Liver (tissue), 9 donors: Measurements from ENCODE around the gene NAA35. TPM values are rescaled to one million over a fixed set of nuclear protein-coding genes. Genes with fewer than 3 reads are reported as not detected.

Experiments
- DNase-seq: peaks from one replicate; pipeline ENCODE4 v3.0.0-alpha.2; 2017; ENCODE audit warnings: low spot score
- H3K27ac ChIP-seq, 2 donors: one replicate each; pipeline ENCODE4 v1.7.0; 2013; ENCODE audit warnings: inconsistent platforms in 2 of 2, low read length in 2 of 2, control low read depth in 1 of 2, low read depth in 1 of 2, mild to moderate bottlenecking in 1 of 2
- H3K27me3 ChIP-seq, 4 donors: one replicate each; pipeline versions ENCODE4 v1.6.1 to v1.7.0; 2013; ENCODE audit warnings: low read length in 3 of 4, inconsistent platforms in 1 of 4, mild to moderate bottlenecking in 1 of 4, moderate library complexity in 1 of 4; ENCODE audit not compliant: control insufficient read depth in 4 of 4, insufficient read depth in 4 of 4
- H3K36me3 ChIP-seq, 4 donors: one replicate each; pipeline versions ENCODE4 v1.6.1 to v1.7.0; 2013; ENCODE audit warnings: low read length in 3 of 4, mild to moderate bottlenecking in 3 of 4, low read depth in 1 of 4, moderate library complexity in 1 of 4; ENCODE audit not compliant: control insufficient read depth in 4 of 4, insufficient read depth in 3 of 4
- H3K4me1 ChIP-seq, 4 donors: one replicate each; pipeline versions ENCODE4 v1.6.1 to v1.7.0; 2013; ENCODE audit warnings: low read length in 3 of 4, mild to moderate bottlenecking in 3 of 4, moderate library complexity in 1 of 4; ENCODE audit not compliant: control insufficient read depth in 4 of 4, insufficient read depth in 4 of 4
- H3K4me3 ChIP-seq, 3 donors: one replicate each; pipeline versions ENCODE4 v1.6.1 to v1.7.0; 2013; ENCODE audit warnings: low read length in 3 of 3, control low read depth in 1 of 3, low read depth in 1 of 3, mild to moderate bottlenecking in 1 of 3
- H3K9ac ChIP-seq, 2 donors: one replicate each; pipeline ENCODE4 v1.7.0; 2013; ENCODE audit warnings: low read length in 2 of 2, mild to moderate bottlenecking in 2 of 2, moderate library complexity in 2 of 2, control low read depth in 1 of 2, low read depth in 1 of 2
- H3K9me3 ChIP-seq, 4 donors: one replicate each; pipeline versions ENCODE4 v1.6.1 to v1.7.0; 2013; ENCODE audit warnings: low read length in 3 of 4; ENCODE audit not compliant: control insufficient read depth in 4 of 4
- EGR1 ChIP-seq, 2 donors: IDR thresholded peaks; 2 replicates each; pipeline ENCODE4 v1.6.1; 2016 to 2018; ENCODE audit warnings: antibody characterized with exemption in 2 of 2, low read depth in 2 of 2
- FOXA1 ChIP-seq: IDR thresholded peaks from 2 replicates; pipeline ENCODE4 v1.6.1; 2016; ENCODE audit warnings: antibody characterized with exemption
- FOXA2 ChIP-seq: IDR thresholded peaks from 2 replicates; pipeline ENCODE4 v1.6.1; 2016; ENCODE audit warnings: antibody characterized with exemption
- HNF4A ChIP-seq, 2 donors: conservative IDR thresholded peaks; 2 replicates each; pipeline ENCODE4 v1.6.1; 2016; ENCODE audit warnings: antibody characterized with exemption in 2 of 2, mild to moderate bottlenecking in 2 of 2
- HNF4G ChIP-seq: IDR thresholded peaks from 2 replicates; pipeline ENCODE4 v1.6.1; 2016; ENCODE audit warnings: antibody characterized with exemption
- RAD21 ChIP-seq, 2 donors: IDR thresholded peaks; 2 replicates each; pipeline ENCODE4 v1.6.1; 2016; ENCODE audit warnings: antibody characterized with exemption in 2 of 2, mild to moderate bottlenecking in 2 of 2
- REST ChIP-seq: IDR thresholded peaks from 2 replicates; pipeline ENCODE4 v1.6.1; 2016; ENCODE audit warnings: antibody characterized with exemption, mild to moderate bottlenecking
- SP1 ChIP-seq: IDR thresholded peaks from 2 replicates; pipeline ENCODE4 v1.6.1; 2018; ENCODE audit warnings: antibody characterized with exemption, mild to moderate bottlenecking
- TAF1 ChIP-seq: conservative IDR thresholded peaks from 2 replicates; pipeline ENCODE4 v1.6.1; 2016; ENCODE audit warnings: antibody characterized with exemption, mild to moderate bottlenecking
- YY1 ChIP-seq: IDR thresholded peaks from 2 replicates; pipeline ENCODE4 v1.6.1; 2016; ENCODE audit warnings: antibody characterized with exemption, mild to moderate bottlenecking
- ZBTB33 ChIP-seq: IDR thresholded peaks from 2 replicates; pipeline ENCODE4 v1.6.1; 2016; ENCODE audit warnings: antibody characterized with exemption
- WGBS: extraction: QIAGEN DNeasy Blood & Tissue Kit; methylation state at CpG from one replicate; pipeline ENCODE4 v1.1.7; 2013; 5-methylcytosine and 5-hydroxymethylcytosine counted together
- polyA plus RNA-seq, 2 donors: library from polyadenylated mRNA; stranded (reverse) in 1 of 2; unstranded in 1 of 2; fragments of 200-250 nt in 1 of 2; fragments of >200 nt in 1 of 2; fragmentation: Nextera tagmentation in 1 of 2; extraction: Ambion mirVana in 1 of 2; gene quantifications; one replicate each; pipeline versions ENCODE4 v1.2.1 to v1.2.3, GENCODE V29; 2013 to 2015
- total RNA-seq, 2 donors: library from RNA; depleted of rRNA; stranded (reverse); fragments of >200 nt; gene quantifications; one replicate each; pipeline ENCODE4 v1.2.3, GENCODE V29; 2014
- donor health status: healthy.
- donor health status: healthy.
- donor health status: healthy.
- donor health status: healthy.
- donor health status: healthy.

The NAA35 gene
- total and polyA plus RNA-seq, 4 donors = 5.2 to 14.8 (median 9.2) TPM

GRCh38 chr9:86052556-86053468, 111.9 kb downstream of the NAA35 start:
- Histone ChIP-seq H3K36me3 (no peaks in the 10 kb centered on the region), H3K27me3 (no peaks in the 10 kb centered on the region), H3K4me3 (no peak overlapping the region), H3K27ac (no peak overlapping the region), H3K9ac (no peak overlapping the region), H3K9me3 (no peaks in the 10 kb centered on the region), H3K4me1 (peaks cover 0 to 1% (median 0%) of the 10 kb centered on the region in 4 donors)
- WGBS = 91% methylated on average over 21 of the region's 21 CpGs
- TF ChIP-seq TAF1 (no peak), RAD21 (IDR thresholded peaks at IDR 0.05) (no peak), YY1 (no peak), FOXA2 (no peak), REST (no peak), EGR1 (IDR thresholded peaks at IDR 0.05; ENCODE audit: low read depth in 2 of 2) (no peak), ZBTB33 (no peak), FOXA1 (no peak), SP1 (no peak), HNF4A (conservative IDR thresholded peaks at IDR 0.05) (no peak)
- DNase-seq = no peak

- Histone ChIP-seq H3K36me3 (no peaks in the 10 kb centered on the region), H3K27ac (no peak overlapping the region), H3K9ac (no peak overlapping the region), H3K9me3 (no peaks in the 10 kb centered on the region), H3K27me3 (no peaks in the 10 kb centered on the region), H3K4me3 (no peak overlapping the region), H3K4me1 (peaks cover 0 to 1% (median 0%) of the 10 kb centered on the region in 4 donors)
- TF ChIP-seq SP1 (no peak), HNF4A (conservative IDR thresholded peaks at IDR 0.05) (no peak)
- 68% methylated on average over 3 of the region's 3 CpGs for WGBS
- no peak for DNase-seq
Measured at GRCh38 chr9:86054695-86055094, 113.7 kb downstream of the NAA35 start.

GRCh38 chr9:86057491-86057890, 116.5 kb downstream of the NAA35 start:
- no peak overlapping the region for H3K9ac ChIP-seq
- no peak for TF ChIP-seq HNF4G
- no peaks in the 10 kb centered on the region for H3K36me3 ChIP-seq
- DNase-seq = no peak
- no peak overlapping the region for H3K27ac ChIP-seq
- H3K4me1 ChIP-seq = peaks cover 0 to 2% (median under 1%) of the 10 kb centered on the region in 4 donors
- WGBS = 95% methylated on average over 13 of the region's 13 CpGs
- H3K9me3 ChIP-seq = no peaks in the 10 kb centered on the region
- H3K4me3 ChIP-seq = no peak overlapping the region
- no peaks in the 10 kb centered on the region for H3K27me3 ChIP-seq
